HuH-7 (cell line): Measurements from ENCODE around the gene TSPY4.
"Not testable (repeated sequence)": the region's sequence is repeated elsewhere in the genome, so short reads cannot be mapped to it uniquely, and the experiment has no call there.

ENCODE experiments used
- DNase-seq: peaks from one replicate; pipeline ENCODE4 v3.0.0; 2011; ENCODE audit warnings: low spot score

TSPY4 gene, protein sequence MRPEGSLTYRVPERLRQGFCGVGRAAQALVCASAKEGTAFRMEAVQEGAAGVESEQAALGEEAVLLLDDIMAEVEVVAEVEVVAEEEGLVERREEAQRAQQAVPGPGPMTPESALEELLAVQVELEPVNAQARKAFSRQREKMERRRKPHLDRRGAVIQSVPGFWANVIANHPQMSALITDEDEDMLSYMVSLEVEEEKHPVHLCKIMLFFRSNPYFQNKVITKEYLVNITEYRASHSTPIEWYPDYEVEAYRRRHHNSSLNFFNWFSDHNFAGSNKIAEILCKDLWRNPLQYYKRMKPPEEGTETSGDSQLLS

GRCh38 chrY:9337164-9337563 lies at the start of gene TSPY4:
TSS of gene TSPY4 (plus strand) at chrY:9337464. CDS start at chrY:9337510, 46 bp downstream.
- DNase-seq, result not testable (repeated sequence)

GRCh38 chrY:9320996-9321395 lies 16.3 kb upstream of the TSPY4 start:
- DNase-seq, result no peak

DNA sequence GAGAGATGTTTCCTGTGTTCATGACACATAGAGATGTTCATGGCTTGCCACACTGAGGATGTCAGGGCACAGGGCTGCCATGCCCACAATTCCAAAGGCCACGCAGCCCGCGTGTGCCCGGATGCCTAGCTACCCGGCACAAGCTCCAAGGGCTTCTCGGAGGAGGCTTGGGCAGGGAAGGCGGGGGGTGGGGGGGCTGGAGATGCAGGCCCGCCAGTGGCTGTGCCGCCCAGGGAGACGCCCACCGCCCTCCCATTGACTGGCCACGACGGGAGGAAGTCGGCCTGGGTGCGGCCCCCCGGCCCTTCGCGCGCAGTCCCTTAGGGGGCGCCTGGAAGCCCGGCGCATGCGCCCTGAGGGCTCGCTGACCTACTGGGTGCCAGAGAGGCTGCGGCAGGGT lies 20.2 kb downstream of the TSPY4 start, which contains the start of gene TSPY8:
Gene TSPY8, plus strand, starts transcription at position 301 of the 400 bp plus-strand sequence. Its CDS starts 46 bp downstream, at position 347.
- DNase-seq, result not testable (repeated sequence)
